ENCODE data around the gene DDX43.

- no peak for TF ChIP-seq CTCF (conservative IDR thresholded peaks at IDR 0.05 in 1 of 2, IDR thresholded peaks at IDR 0.05 in 1 of 2; ENCODE audit: extremely low read depth in 1 of 2, insufficient read depth in 1 of 2, low read depth in 1 of 2, low read length in 2 of 2)
- TF ChIP-seq EZH2 (IDR thresholded peaks at IDR 0.05; ENCODE audit: borderline replicate concordance, low read length) = no peak
Measured at GRCh38 chr6:73382462-73383113, 12.0 kb upstream of the DDX43 start.
